Stimulated activated CD8-positive, alpha-beta memory T cell treated with anti-CD3 and anti-CD28 coated beads, Interleukin-12 subunit alpha, Interleukin-12 subunit beta, amount 100 ng/mL, for 1 hour (primary cell): ENCODE results near the gene PDE10A.
"Not testable (repeated sequence)": the region's sequence is repeated elsewhere in the genome, so short reads cannot be mapped to it uniquely, and the experiment has no call there.

ENCODE experiments used
- DNase-seq: peaks from one replicate; pipeline ENCODE4 v3.0.0-alpha.2; 2020; ENCODE audit warnings: low read depth

The PDE10A gene

DNA sequence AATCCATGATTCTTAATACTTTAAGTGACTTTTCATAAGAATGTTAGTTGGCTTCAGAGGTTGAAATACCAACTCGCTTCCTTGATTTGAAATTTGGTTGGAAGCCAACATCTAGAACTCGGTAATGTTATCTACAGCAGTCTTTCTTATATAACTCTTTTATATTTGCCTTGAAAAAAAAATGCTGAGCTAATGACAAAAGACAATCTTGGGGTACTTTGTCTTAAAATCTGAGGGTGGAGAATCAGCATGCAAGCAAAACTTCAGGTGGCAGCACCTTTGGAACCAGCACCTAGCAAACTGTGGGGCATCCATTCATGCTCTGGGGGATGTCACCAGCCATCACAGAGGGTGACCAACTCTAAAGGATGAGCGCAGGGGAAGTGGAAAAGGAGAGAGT is 76.3 kb downstream of the PDE10A start:
- DNase-seq = no peak

DNA sequence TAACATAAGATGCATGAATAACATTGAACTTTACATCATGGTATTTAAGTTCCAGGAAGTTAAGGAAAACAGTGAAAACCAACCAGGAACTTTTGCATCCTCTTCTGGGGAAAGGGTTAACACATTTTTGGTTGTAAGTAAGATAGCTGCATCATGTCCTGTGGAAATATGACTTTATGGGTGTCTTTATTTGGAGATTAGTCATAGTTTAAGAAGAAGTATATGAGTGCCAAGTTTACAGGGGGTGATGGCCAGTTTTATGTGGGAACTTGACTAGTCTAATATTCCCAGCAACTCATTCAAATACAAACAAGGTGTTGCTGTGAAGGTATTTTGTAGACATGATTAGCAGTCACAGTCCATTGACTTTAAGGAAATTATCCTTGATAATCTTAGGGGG is 78.0 kb downstream of the PDE10A start:
- no peak for DNase-seq

- no peak for DNase-seq
Observed at GRCh38 chr6:165584541-165584940, 78.5 kb downstream of the PDE10A start.

GRCh38 chr6:165581678-165582077 is 81.4 kb downstream of the PDE10A start:
- DNase-seq = no peak

DNA sequence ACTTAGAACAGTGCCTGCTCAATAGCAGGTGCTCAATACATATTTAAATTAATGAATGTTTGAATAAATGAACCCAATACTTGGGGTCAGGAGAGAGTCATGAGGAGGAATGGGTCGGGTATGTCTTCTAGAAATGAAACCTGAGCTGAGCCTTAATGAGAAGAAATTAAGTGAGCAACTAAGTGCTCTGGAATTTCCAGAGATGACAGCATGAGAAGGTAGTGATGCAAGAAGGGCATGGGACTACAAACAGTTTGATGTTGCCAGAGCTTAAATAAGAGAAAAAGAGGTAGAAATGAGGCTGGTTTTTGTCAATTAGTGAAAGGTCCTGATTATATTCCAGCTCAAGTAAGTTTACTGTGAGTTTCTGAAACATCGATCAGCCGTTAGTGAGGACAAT is 82.9 kb downstream of the PDE10A start:
- no peak for DNase-seq

GRCh38 chr6:165579151-165579550 is 83.9 kb downstream of the PDE10A start:
- DNase-seq = no peak

DNA sequence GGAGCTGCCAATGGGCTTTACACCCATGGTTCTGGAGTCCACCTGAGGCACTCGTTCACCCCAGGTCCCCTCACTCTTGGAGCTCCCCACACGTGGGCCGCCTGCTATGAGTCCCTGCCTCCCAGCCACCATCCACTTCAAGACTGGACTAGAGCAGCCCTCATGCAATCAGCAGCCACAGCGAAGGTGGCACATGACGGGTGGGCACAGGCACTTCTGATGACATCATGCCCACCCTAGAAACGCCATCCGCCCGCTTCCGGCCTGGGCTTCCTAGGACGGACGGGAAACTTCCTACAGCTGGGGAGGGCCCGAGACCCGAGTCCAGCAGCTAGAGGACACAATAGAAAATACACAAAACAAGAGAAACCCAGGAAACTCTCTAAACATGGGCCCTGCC is 85.5 kb downstream of the PDE10A start:
- DNase-seq = no peak

DNA sequence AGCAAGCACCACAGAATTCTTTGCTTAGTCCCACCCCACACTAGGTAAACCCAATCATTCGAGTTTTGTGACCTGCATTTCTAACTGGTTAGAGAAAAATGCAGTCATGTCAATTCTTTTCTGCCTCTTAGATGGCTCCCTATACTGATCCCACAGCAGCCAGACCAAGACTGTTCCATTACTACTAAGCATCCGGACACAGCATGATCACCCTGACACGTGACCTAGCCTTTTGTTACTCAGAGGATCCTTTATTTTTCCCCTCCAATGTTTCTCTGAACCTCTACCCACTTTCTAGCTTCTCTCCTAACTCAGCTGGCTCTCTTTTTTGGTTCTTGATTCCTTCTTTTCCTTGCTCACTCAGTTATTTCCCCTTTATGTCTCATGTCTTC is 87.9 kb downstream of the PDE10A start:
- DNase-seq = no peak

DNA sequence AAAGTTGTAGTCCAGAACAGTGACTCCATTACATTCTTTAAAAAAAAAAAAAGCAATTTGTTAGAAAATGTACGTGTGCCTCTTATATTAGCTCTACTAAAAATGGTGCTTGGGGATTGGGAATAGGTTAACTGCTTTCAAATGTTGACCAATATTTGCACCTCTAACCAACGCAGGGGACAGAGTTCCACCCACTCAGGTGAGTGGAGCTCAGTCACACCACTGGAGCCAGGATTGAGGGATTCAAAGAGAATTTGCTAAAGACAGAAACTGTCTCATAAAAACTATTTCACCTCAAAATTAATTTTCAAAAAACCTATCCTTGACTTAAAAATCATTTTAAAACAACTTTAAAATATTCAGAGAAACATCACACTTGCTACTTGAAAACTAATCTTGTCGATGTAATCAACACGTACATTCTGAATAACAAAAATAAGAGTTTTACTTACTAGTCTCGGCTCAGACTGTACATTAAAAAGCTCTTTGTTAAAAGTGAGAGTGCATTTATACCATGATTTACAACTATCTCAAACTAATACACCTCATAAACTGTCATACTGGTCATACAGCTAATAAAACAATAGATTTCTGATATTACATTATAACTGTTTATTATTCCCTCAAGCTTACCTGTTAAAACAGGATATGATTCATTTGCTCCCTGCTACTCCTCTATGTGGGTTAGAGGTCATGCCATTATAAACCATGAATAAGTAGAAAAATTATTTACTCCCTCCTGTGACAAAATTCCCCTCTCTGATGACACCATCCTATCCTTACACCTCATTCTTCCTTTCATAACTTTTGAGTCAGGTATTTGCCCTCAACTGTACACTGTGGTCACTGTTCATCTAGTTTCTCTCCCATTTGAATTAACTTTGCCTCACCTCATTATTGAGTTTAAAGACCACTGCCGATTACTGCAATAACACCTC is 88.6 kb downstream of the PDE10A start:
- DNase-seq = no peak

DNA sequence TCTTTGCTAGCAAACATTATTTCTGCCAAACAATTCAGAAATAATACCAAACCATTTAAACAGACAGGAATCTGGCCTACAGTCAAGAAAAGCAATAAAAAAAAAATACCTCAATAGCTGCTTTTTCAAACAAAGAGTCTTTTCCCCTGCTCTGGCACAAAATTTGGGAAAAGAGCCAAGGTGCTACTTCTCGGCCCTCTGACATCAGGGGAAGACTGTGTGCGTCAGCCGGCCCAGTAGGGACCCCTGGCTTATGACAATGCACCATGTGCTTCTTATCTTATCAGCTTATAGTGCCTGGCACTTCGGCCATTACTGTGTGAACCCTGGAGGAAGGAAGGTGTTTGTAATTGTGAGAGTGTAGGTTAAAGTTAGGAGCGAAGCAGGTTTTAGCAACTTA is 89.4 kb downstream of the PDE10A start:
- no peak for DNase-seq

DNA sequence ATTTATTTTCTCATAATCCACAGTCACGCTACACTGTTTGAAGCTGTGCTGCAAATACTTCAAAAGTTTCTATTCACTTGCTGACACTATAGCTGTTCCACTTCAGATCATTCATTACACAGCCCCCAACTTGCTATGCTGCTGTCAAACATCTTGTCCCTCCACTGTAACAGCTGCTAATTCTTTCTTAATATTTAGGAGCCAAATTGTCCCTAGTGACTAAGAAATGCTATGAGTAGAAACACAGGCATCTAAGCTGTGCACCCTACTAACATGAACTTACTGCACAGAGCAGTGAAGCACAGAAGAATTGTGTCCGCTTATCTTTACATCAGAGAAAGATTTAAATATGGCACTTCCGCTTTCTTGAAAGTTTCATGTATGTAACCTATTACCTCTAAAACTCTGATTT is 91.3 kb downstream of the PDE10A start:
- no peak for DNase-seq

- DNase-seq = no peak
Observed at GRCh38 chr6:165571068-165571682, 91.9 kb downstream of the PDE10A start.

DNA sequence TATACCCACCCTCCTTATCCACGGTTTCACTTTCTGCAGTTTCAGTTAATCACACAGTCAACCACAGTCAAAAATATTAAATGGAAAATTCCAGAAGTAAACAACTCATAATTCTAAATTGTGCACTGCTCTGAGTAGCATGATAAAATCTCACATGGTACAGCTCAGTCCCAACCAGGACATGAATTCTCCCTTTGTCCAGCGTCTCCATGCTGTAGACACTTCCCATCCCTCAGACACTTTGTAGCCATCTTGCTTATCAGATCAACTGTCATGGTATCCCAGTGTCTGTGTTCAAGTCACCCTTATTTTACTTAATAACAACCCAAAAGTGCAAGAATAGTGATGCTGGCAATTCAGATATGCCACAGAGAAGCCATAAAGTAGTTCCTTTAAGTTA is 94.7 kb downstream of the PDE10A start:
- no peak for DNase-seq

- no peak for DNase-seq
Observed at GRCh38 chr6:165566088-165566828, 96.8 kb downstream of the PDE10A start.

- no peak for DNase-seq
Observed at GRCh38 chr6:165562421-165563090, 100.5 kb downstream of the PDE10A start.

- DNase-seq = no peak
Observed at GRCh38 chr6:165559632-165560031, 103.4 kb downstream of the PDE10A start.

GRCh38 chr6:165558097-165558496 is 104.9 kb downstream of the PDE10A start:
- not testable (repeated sequence) for DNase-seq

- DNase-seq = no peak
Observed at GRCh38 chr6:165557674-165558073, 105.4 kb downstream of the PDE10A start.

DNA sequence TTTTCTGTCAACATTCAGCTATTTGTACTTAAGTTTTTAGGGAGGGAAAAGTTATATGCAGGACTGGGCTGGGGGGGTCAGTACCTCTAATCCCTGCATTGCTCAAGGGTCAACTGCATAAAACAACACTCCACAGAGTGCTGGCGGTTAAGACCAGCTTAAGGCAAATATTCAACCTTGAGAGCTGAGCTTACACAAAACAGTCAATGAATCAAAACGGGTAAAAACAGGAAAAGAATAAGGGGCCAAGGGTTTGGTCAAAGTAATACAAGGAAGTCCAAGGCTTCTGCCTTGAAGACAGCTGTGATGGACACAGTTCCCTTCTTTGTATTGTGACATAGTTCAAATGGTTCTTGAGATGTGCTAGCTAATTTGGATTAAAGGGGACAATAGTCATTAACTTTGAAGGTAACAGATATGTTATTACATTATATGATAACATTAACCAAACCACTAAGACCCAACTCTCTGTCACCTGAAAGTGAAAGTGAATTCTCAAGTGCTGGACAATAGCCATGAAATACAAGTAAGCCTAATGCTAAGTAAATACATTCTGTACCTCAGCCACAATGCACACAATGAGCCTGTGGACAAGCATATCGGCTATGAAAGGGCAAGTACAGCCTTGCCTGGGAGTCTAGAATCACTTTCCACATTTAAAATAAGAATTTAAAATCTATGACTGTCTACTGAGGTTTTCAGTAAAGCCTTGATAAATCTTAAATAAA is 106.8 kb downstream of the PDE10A start:
- no peak for DNase-seq

- not testable (repeated sequence) for DNase-seq
Observed at GRCh38 chr6:165554644-165555043, 108.4 kb downstream of the PDE10A start.

DNA sequence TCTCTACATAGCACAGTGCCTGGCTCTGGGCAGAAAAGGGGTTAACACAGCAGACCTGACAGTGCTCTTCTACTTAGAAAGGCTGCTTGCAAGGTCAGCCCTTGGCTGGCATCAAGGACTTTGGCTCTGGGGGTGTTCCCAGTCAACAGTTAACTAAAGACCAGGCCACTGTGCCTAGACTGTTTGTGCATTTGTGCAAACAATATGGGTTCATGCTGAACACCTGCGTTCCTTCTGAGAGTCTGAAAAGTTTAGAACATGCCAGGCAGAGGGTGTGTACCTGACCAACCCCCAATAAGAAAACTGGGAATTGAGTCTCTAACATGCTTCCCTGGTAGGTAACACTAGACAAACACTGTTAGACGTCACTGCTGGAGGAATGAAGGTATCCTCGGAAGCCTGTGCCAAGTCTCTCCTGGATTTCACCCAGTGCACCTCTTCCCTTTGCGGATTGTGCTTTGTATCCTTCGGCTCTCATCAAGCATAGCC is 110.7 kb downstream of the PDE10A start:
- DNase-seq = no peak
